UCSD-AML1 (cell line): ENCODE results near the gene CLASRP.

Experiments used
- DNase-seq: peaks from one replicate; lab custom pipeline; 2025; ENCODE audit not compliant: unreplicated experiment; lab: John Stamatoyannopoulos, UW

Gene CLASRP

DNA sequence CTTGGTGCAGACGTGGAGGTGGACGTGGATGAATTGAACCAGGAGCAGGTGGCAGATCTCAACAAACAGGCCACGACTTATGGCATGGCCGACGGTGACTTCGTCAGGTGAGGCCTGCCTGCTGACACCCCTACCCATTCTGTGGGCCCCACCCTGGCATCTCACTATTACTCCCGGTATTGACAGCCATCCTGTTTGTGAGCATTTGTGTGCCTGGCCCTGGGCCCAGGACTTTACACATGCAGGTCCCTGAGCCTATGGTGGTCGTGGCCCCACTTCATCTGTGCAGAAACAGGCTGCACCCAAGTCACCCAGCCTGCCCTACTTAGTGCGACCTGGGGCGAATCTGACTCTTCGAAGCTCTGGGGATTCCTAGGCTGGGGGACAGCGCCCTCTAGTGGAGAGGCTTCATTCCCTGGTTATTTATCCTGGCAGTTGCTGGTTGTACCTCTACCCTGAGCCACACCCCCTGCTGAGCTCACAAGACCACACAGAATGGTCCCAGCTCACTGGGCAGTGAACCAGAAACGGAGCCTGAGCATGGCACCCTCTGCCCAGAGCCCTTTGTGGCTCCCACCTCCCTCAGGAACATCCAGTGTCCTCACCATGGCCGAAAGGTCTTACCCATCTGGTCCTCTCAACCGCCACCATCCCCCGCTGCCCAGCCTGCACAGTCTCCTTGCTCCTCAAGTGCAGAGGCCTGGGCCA lies 20.6 kb downstream of the CLASRP start:
- peak; percentile 71 for DNase-seq

GRCh38 chr19:45061965-45062364 lies 23.1 kb downstream of the CLASRP start:
- DNase-seq = no peak

GRCh38 chr19:45063851-45064801 lies 25.3 kb downstream of the CLASRP start:
- DNase-seq = no peak

GRCh38 chr19:45066921-45067661 lies 28.2 kb downstream of the CLASRP start:
- no peak for DNase-seq

DNA sequence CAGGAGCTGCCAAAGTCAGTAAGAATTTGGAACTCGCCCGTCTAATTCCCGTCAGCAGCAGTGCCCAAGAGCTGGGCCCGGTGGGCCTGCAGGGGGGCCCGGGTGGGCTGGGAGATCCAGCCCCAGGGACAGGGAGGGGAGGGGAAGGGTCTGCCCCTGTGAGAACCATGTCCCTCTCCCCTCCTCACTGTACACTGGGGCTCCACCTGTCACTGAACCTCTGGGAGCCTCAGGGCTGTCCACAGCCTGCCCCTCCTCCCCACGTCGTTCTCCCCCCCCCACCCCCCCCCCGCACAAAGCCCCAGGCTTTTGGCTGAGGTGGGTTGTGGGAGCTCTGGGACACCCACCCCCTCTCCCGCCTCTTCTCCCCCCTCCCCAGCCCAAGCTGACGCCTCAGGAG lies 29.2 kb downstream of the CLASRP start:
- no peak for DNase-seq

GRCh38 chr19:45069056-45069455 lies 30.2 kb downstream of the CLASRP start:
- no peak for DNase-seq

DNA sequence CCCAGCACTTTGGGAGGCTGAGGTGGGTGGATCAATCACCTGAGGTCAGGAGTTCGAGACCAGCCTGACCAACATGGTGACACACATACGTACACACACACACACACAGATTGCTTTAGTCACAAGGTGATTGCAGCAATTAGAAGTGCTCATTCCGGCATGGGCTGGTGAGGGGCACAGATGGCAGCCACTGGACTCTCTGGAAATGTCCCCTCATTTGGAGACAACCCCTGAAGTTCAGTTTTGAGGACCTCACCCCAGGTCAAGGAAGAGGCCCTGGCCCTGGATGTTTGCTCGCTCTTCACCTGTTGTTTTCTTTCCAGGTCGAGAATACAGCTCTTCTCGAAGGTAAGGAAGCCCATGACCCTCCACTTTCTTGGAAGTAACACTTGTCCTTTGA lies 31.4 kb downstream of the CLASRP start:
- no peak for DNase-seq

DNA sequence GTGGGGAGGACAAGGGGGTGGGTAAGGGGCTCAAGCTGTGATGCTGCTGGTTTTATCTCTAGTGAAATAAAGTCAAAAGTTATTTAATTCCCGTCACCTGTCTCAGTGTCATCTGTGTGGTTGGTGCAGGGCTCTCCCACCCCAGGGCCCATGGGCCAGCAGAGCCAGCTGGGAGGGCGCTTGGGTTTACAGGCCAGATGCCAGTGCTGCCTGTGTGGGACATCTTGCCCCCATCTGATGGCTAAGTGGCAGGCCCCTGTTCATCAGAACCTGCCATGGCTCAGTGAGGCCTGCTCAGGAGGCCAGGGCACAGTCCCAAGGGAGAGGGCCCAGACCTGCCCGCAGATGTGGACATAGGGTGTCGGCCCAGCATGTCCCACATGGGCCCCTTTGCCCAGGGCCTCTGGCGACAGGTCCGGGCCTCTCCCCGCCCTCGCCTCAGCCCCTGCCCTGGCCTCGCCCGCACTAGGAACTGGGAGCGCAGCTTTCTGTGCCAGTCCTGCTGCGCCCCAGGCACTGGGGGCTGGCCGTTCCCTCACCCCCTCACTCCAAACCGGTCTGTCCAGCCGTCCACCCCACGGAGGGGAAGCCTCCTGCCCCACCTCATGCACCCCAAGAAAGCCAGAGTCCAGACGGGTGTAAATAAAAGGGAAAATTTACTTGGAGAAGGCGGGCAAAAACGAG lies 32.2 kb downstream of the CLASRP start:
- no peak for DNase-seq

DNA sequence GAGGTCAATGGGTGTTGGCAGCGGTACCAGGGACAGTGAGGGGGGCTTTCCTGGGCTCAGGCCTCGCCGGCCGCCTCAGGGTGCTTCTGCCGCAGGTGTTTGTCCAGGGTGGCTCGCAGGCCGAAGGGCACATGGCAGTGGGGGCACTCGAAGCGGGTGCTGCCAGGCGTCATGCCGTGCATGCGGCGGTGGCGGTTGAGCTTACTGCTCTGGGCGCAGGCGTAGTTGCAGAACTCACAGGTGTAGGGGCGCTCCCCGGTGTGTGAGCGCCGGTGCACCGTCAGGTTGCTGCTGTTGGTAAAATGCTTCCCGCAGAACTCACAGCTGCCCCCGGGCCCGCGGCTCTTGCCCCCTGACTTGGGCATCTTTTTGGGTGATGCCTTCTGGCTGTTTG lies 32.7 kb downstream of the CLASRP start:
- DNase-seq = no peak

- DNase-seq = no peak
These were observed 33.3 kb downstream of the CLASRP start for GRCh38 chr19:45071969-45072790.

DNA sequence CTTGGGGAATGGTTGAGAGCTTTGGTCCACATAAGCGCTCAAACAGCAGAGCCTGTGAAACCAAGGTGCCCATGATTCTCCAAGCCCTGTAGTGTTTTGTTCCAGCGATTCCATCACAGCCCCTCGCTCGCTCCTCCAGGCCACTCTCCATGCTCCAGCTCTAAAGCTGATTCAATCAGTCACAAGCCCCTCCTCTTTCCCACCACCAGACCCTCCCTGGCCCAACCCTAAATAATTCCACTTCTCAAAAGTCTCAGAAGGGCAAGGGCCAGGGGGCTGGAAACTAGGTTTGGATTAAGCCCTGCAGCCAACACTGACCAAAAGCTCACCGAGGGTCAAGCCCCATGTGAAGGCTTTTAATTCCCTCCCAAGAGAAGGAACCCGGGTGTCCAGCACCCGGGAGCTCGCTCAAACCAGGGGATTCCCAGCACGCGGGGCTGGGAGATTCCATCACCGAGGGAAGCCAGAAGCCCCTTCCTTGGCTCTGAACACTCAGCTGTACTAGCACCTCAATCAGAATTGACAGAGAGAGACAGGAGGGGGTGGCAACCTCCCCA lies 36.0 kb downstream of the CLASRP start:
- no peak for DNase-seq

- DNase-seq = peak; percentile 87
These were observed 36.6 kb downstream of the CLASRP start for GRCh38 chr19:45075301-45076028.

GRCh38 chr19:45076029-45076850 lies 37.4 kb downstream of the CLASRP start, which contains the start of gene ZNF296:
Gene ZNF296 (minus strand): TSS chr19:45076478. CDS start chr19:45076373, 105 bp downstream.
- peak; percentile 81 for DNase-seq

GRCh38 chr19:45076851-45077730 lies 38.2 kb downstream of the CLASRP start:
- DNase-seq = no peak

- DNase-seq = no peak
These were observed 39.7 kb downstream of the CLASRP start for GRCh38 chr19:45078390-45079062.

GRCh38 chr19:45079063-45079910 lies 40.4 kb downstream of the CLASRP start, which contains the start of gene GEMIN7:
Gene GEMIN7 (plus strand): TSS chr19:45079260. CDS start chr19:45090115, 10,855 bp downstream.
- peak; percentile 83 for DNase-seq
